HCT116 (cell line): ENCODE measurements around the gene RAB39B. TPM values are rescaled to one million over a fixed set of nuclear protein-coding genes. Genes with fewer than 3 reads are reported as not detected.

Experiments
- ATAC-seq: fragments of 200-7000 bp; cut with Tn5 transposase; 2 replicates; pipeline ENCODE4 v1.9.1; 2020; ENCODE audit warnings: mild to moderate bottlenecking, moderate library complexity
- BruUV-seq: library from RNA; stranded (reverse); fragments of 400-500 nt; replicated peaks from 2 replicates; lab custom pipeline; 2021; lab: Mats Ljungman, UMichigan
- CTCF ChIA-PET: fragments of 300-600 bp; sonication (Branson Sonifier 250); formaldehyde crosslinking; loops from one replicate; lab custom pipeline; 2021; ENCODE audit warnings: antibody characterized with exemption; lab: Charles Lee
- POLR2A ChIA-PET: fragments of 300-600, 350-600 bp; sonication (Branson Sonifier 250); formaldehyde crosslinking; loops from one replicate; lab custom pipeline; 2021; ENCODE audit warnings: antibody characterized with exemption; lab: Charles Lee
- RAD21 ChIA-PET, 2 experiments: fragments of 300-600 bp; sonication (Branson Sonifier 250); formaldehyde crosslinking; loops; one replicate each; lab custom pipeline; 2023; ENCODE audit warnings: low total read pairs in 2 of 2; ENCODE audit not compliant: uncharacterized antibody in 2 of 2, unreplicated experiment in 2 of 2, low non-redundant PET in 1 of 2; lab: Charles Lee
- DNase-seq: peaks from one replicate; pipeline ENCODE4 v3.0.0-alpha.2; 2010; ENCODE audit warnings: low read depth, low spot score
- H2AFZ ChIP-seq: fragments of 200-600 bp; shearing (Covaris generic), sonication (generic); 2 replicates; pipeline ENCODE4 v1.6.1; 2017; ENCODE audit warnings: low read depth, mixed run types, mixed read lengths, antibody characterized with exemption, low read length; ENCODE audit not compliant: poor library complexity, severe bottlenecking
- H3K27ac ChIP-seq: 2 replicates; pipeline ENCODE4 v1.5.1; 2012; ENCODE audit warnings: low read depth, low read length
- H3K27me3 ChIP-seq: fragments of 200-600 bp; sonication (generic); 2 replicates; pipeline ENCODE4 v1.6.1; 2016; ENCODE audit warnings: mixed run types, low read length, mixed read lengths; ENCODE audit not compliant: insufficient read depth
- H3K36me3 ChIP-seq, 2 experiments: fragments of 200-500 bp in 1 of 2; fragments of 200-600 bp in 1 of 2; sonication (Bioruptor generic) in 1 of 2; sonication (generic) in 1 of 2; 2 replicates each; pipeline versions ENCODE4 v1.5.1 to v1.6.1; 2014 to 2016; ENCODE audit warnings: low read length in 2 of 2, inconsistent platforms in 1 of 2, mixed read lengths in 1 of 2, mixed run types in 1 of 2; ENCODE audit not compliant: insufficient read depth in 2 of 2, control insufficient read depth in 1 of 2
- H3K4me1 ChIP-seq, 2 experiments: fragments of 200-600 bp in 1 of 2; sonication (generic) in 1 of 2; 2 replicates each; pipeline versions ENCODE4 v1.5.1 to v1.6.1; 2012 to 2017; ENCODE audit warnings: low read length in 2 of 2, inconsistent platforms in 1 of 2, mild to moderate bottlenecking in 1 of 2, mixed read lengths in 1 of 2, mixed run types in 1 of 2, moderate library complexity in 1 of 2; ENCODE audit not compliant: insufficient read depth in 2 of 2, control insufficient read depth in 1 of 2
- H3K4me2 ChIP-seq: fragments of 200-600 bp; sonication (generic); 2 replicates; pipeline ENCODE4 v1.6.1; 2017; ENCODE audit warnings: mixed run types, low read length, mixed read lengths
- H3K4me3 ChIP-seq, 2 experiments: fragments of 200-600 bp in 1 of 2; sonication (generic) in 1 of 2; replicated peaks in 1 of 2; 2 replicates each; pipeline ENCODE4 v1.5.1; 2011 to 2016; ENCODE audit warnings: low read length in 2 of 2, control low read depth in 1 of 2, low read depth in 1 of 2, mild to moderate bottlenecking in 1 of 2, mixed read lengths in 1 of 2, mixed run types in 1 of 2
- H3K79me2 ChIP-seq: fragments of 200-600 bp; sonication (generic); 2 replicates; pipeline ENCODE4 v1.6.1; 2017; ENCODE audit warnings: mild to moderate bottlenecking, mixed run types, low read length, moderate library complexity, mixed read lengths; ENCODE audit not compliant: insufficient read depth
- H3K9ac ChIP-seq: fragments of 200-600 bp; sonication (generic); 2 replicates; pipeline ENCODE4 v1.6.1; 2016; ENCODE audit warnings: low read length, mixed read lengths
- H3K9me2 ChIP-seq: fragments of 200-600 bp; sonication (generic), shearing (Covaris generic); 2 replicates; pipeline ENCODE4 v1.6.1; 2017; ENCODE audit warnings: mixed run types, mild to moderate bottlenecking, moderate library complexity; ENCODE audit not compliant: insufficient read depth
- H3K9me3 ChIP-seq, 2 experiments: fragments of 200-500 bp in 1 of 2; fragments of 200-600 bp in 1 of 2; sonication (Bioruptor generic) in 1 of 2; sonication (generic) in 1 of 2; 2 replicates each; pipeline ENCODE4 v1.6.1; 2014 to 2017; ENCODE audit warnings: low read length in 2 of 2, mixed read lengths in 2 of 2, inconsistent platforms in 1 of 2, low read depth in 1 of 2, mild to moderate bottlenecking in 1 of 2, mixed run types in 1 of 2, moderate library complexity in 1 of 2; ENCODE audit not compliant: control insufficient read depth in 1 of 2, insufficient read depth in 1 of 2
- H4K20me1 ChIP-seq: fragments of 200-600 bp; sonication (generic), shearing (Covaris generic); 2 replicates; pipeline ENCODE4 v1.6.1; 2017; ENCODE audit warnings: mixed run types, mild to moderate bottlenecking, moderate library complexity; ENCODE audit not compliant: insufficient read depth
- ATF3 ChIP-seq: IDR thresholded peaks from 2 replicates; pipeline ENCODE4 v1.6.1; 2012
- CEBPB ChIP-seq: IDR thresholded peaks from 2 replicates; pipeline ENCODE4 v1.6.1; 2012; ENCODE audit warnings: low read depth
- EGR1 ChIP-seq: IDR thresholded peaks from 2 replicates; pipeline ENCODE4 v1.6.1; 2012; ENCODE audit warnings: low read depth
- ELF1 ChIP-seq: IDR thresholded peaks from 2 replicates; pipeline ENCODE4 v1.6.1; 2012; ENCODE audit warnings: low read depth, borderline replicate concordance
- EZH2 ChIP-seq: fragments of 200-600 bp; sonication (generic); IDR thresholded peaks from 2 replicates; pipeline ENCODE4 v1.6.1; 2017; ENCODE audit warnings: antibody characterized with exemption, mixed run types
- EZH2phosphoT487 ChIP-seq: fragments of 200-600 bp; IDR thresholded peaks from 2 replicates; pipeline ENCODE4 v1.6.1; 2018; ENCODE audit warnings: antibody characterized with exemption, borderline replicate concordance
- JUND ChIP-seq: IDR thresholded peaks from 2 replicates; pipeline ENCODE4 v1.6.1; 2012
- REST ChIP-seq: IDR thresholded peaks from 2 replicates; pipeline ENCODE4 v1.6.1; 2012; ENCODE audit warnings: low read depth
- SIN3A ChIP-seq: IDR thresholded peaks from 2 replicates; pipeline ENCODE4 v1.6.1; 2012; ENCODE audit warnings: low read depth
- SP1 ChIP-seq: IDR thresholded peaks from 2 replicates; pipeline ENCODE4 v1.6.1; 2012; ENCODE audit warnings: low read depth
- TCF7L2 ChIP-seq: IDR thresholded peaks from 2 replicates; pipeline ENCODE4 v1.7.0; 2011; ENCODE audit warnings: borderline replicate concordance, inconsistent platforms; ENCODE audit not compliant: insufficient read depth, insufficient read length; ENCODE audit errors: extremely low read depth
- YY1 ChIP-seq: IDR thresholded peaks from 2 replicates; pipeline ENCODE4 v1.6.1; 2011; ENCODE audit warnings: low read length, low read depth, moderate library complexity, mild to moderate bottlenecking; ENCODE audit not compliant: insufficient replicate concordance; ENCODE audit errors: extremely low read depth
- ZFX ChIP-seq: fragments of 450-650 bp; IDR thresholded peaks from 2 replicates; pipeline ENCODE4 v1.6.1; 2017
- intact Hi-C: fragments of 100-400 bp; cut with micrococcal nuclease; formaldehyde crosslinking; loops from 2 replicates; pipeline ENCODE4 v1.10.0; 2022
- total RNA-seq: library from RNA; stranded (reverse); gene quantifications from one replicate; pipeline ENCODE4 v1.2.1, GENCODE V29; 2021; ENCODE audit not compliant: unreplicated experiment
- TF ChIP-seq, protein P1 (sequence below): IDR thresholded peaks from 2 replicates; pipeline ENCODE4 v1.6.1; 2012

Gene RAB39B
- total RNA-seq, 1 experiment from 2014 or later = 0.10 TPM

DNA sequence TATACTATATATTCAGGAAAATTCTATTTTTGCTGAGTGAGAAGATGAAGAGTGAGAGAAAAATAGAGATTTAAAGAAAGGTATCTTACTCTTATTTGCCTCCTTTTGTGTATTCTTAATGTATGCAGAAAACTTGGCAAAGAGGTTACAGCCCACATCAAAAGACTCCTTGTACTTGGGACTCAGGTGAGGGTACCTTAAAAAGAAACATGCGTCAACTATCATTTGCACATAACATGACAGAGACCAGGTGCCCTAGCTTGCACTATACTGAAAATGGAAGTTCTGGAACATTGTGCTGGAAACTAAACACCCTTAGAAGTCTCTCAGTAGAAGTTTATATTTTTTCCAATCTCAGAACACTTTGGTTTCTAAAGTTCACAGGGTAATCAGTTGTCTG, 15.6 kb upstream of the RAB39B start:
- ChIA-PET RAD21 (no interaction called here), POLR2A (no interaction called here)
- no TSS peak for BruUV-seq
- Histone ChIP-seq H3K9ac (no peak overlapping the region), H3K9me2 (no peaks in the 10 kb centered on the region), H3K9me3 (no peaks in the 10 kb centered on the region), H3K4me3 (no peak overlapping the region), H3K79me2 (no peaks in the 10 kb centered on the region), H3K27me3 (no peaks in the 10 kb centered on the region), H3K4me1 (no peaks in the 10 kb centered on the region), H3K27ac (no peak overlapping the region), H3K36me3 (no peaks in the 10 kb centered on the region)
- intact Hi-C loops = no loop called here
- TF ChIP-seq, protein P1, sequence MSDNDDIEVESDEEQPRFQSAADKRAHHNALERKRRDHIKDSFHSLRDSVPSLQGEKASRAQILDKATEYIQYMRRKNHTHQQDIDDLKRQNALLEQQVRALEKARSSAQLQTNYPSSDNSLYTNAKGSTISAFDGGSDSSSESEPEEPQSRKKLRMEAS = no peak
- TF ChIP-seq SIN3A (no peak), CEBPB (no peak), ATF3 (no peak), ZFX (no peak), EGR1 (no peak), JUND (no peak), TCF7L2 (no peak)
- TF ChIP-seq, all 23 proteins: peak for 0
- no peak overlapping the region for H3K4me2 ChIP-seq
- DNase-seq = no peak
- CTCF ChIA-PET = no interaction called here
- H4K20me1 ChIP-seq = no peaks in the 10 kb centered on the region
- no peak for ATAC-seq
- H2AFZ ChIP-seq = no peak overlapping the region

- intact Hi-C loops = no loop called here
- Histone ChIP-seq H3K27me3 (no peaks in the 10 kb centered on the region), H3K4me3 (no peak overlapping the region), H3K9ac (no peak overlapping the region), H2AFZ (no peak overlapping the region), H3K4me2 (no peak overlapping the region), H3K79me2 (no peaks in the 10 kb centered on the region), H3K9me3 (no peaks in the 10 kb centered on the region), H3K9me2 (no peaks in the 10 kb centered on the region), H4K20me1 (no peaks in the 10 kb centered on the region), H3K36me3 (no peaks in the 10 kb centered on the region), H3K27ac (no peak overlapping the region), H3K4me1 (no peaks in the 10 kb centered on the region)
- no peak for TF ChIP-seq ELF1
- no peak for TF ChIP-seq YY1
- TF ChIP-seq, protein P1 = no peak
- TF ChIP-seq ZFX = no peak
- no peak for TF ChIP-seq JUND
- no peak for TF ChIP-seq REST
- no peak for TF ChIP-seq EZH2phosphoT487
- TF ChIP-seq CEBPB = no peak
- TF ChIP-seq SP1 = no peak
- no peak for TF ChIP-seq ATF3
- TF ChIP-seq EZH2 = no peak
- no peak for TF ChIP-seq SIN3A
- ChIA-PET CTCF (no interaction called here), RAD21 (no interaction called here), POLR2A (no interaction called here)
- BruUV-seq = no TSS peak
- DNase-seq (no peak), ATAC-seq (no peak)
Observed at GRCh38 chrX:155270969-155271368, 6.7 kb upstream of the RAB39B start.
